Measurements from ENCODE around the gene GPX7. TPM values are rescaled to one million over a fixed set of nuclear protein-coding genes. Genes with fewer than 3 reads are reported as not detected.

GPX7 gene
- total RNA-seq, 5 donors from 2014 or later (not counting 1 experiment from before 2014, with no cell fraction given), result 13.4 to 28.1 (median 22.9) TPM

- Histone ChIP-seq H3K9me3 (no peaks in the 10 kb centered on the region), H3K36me3 (ENCODE audit: control insufficient read depth in 2 of 2, extremely low read depth in 1 of 2, insufficient read depth in 1 of 2, low read length in 1 of 2) (no peaks in the 10 kb centered on the region), H3K4me3 (ENCODE audit: control insufficient read depth in 1 of 2, extremely low read depth in 1 of 2, low read length in 1 of 2) (no peak overlapping the region), H3K27me3 (replicated peaks in 1 of 2; ENCODE audit: control insufficient read depth in 2 of 2, extremely low read depth in 1 of 2, insufficient read depth in 2 of 2, low read length in 1 of 2) (no peaks in the 10 kb centered on the region), H3K4me1 (ENCODE audit: control insufficient read depth in 1 of 2, extremely low read depth in 1 of 2, insufficient read depth in 2 of 2, low read length in 2 of 2) (peaks cover 0 to 4% of the 10 kb centered on the region in 2 experiments), H3K27ac (ENCODE audit: low read length) (no peak overlapping the region)
- CTCF ChIA-PET, result no interaction called here
- Mint-ChIP-seq H3K27ac (no peak overlapping the region), H3K9me3 (no peaks in the 10 kb centered on the region), H3K4me3 (no peak overlapping the region), H3K4me1 (peaks cover 5 to 14% (median 11%) of the 10 kb centered on the region in 3 donors), H3K36me3 (no peaks in the 10 kb centered on the region), H3K27me3 (peaks cover 2 to 4% of the 10 kb centered on the region in 2 donors)
- DNase-seq (no peak), ATAC-seq (replicated peaks in 1 of 4) (no peak)
- WGBS (ENCODE audit: insufficient coverage), result 100% methylated on average over 1 of the region's 10 CpGs
- POLR2A ChIA-PET, result interaction anchor here in 1 of 2 donors (0.8 kb wide), 1 partner anchor 81 kb away, joined by 3 read pairs; no protein-coding TSS in a partner anchor
Observed at GRCh38 chr1:52582116-52582696, 20.0 kb upstream of the GPX7 start.

DNA sequence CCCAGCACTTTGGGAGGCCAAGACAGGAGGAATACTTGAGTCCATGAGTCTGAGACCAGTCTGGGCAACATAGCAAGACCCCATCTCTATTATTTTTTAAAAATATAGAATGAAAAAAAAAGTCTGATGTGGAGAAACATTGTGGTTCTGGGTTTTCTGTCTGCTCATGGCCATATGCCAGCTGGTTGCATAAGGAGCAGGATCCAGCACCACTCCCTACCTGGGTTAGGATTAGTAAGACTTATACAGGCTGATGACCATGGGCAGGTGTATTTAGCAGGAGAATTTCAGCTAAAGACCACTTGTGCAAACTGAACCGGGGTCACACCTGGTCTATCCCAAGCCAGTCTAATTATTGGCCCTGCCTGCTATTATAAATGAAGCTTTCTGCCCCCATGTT, 16.7 kb upstream of the GPX7 start:
- Histone ChIP-seq H3K9me3 (no peaks in the 10 kb centered on the region), H3K27me3 (replicated peaks in 1 of 2; ENCODE audit: control insufficient read depth in 2 of 2, extremely low read depth in 1 of 2, insufficient read depth in 2 of 2, low read length in 1 of 2) (no peaks in the 10 kb centered on the region), H3K36me3 (ENCODE audit: control insufficient read depth in 2 of 2, extremely low read depth in 1 of 2, insufficient read depth in 1 of 2, low read length in 1 of 2) (no peaks in the 10 kb centered on the region), H3K27ac (ENCODE audit: low read length) (no peak overlapping the region), H3K4me3 (ENCODE audit: control insufficient read depth in 1 of 2, extremely low read depth in 1 of 2, low read length in 1 of 2) (no peak overlapping the region), H3K4me1 (ENCODE audit: control insufficient read depth in 1 of 2, extremely low read depth in 1 of 2, insufficient read depth in 2 of 2, low read length in 2 of 2) (no peaks in the 10 kb centered on the region)
- CTCF ChIA-PET, result no interaction called here
- Mint-ChIP-seq H3K4me1 (peaks cover 0 to 2% (median 0%) of the 10 kb centered on the region in 3 donors), H3K27ac (no peak overlapping the region), H3K9me3 (no peaks in the 10 kb centered on the region), H3K27me3 (peaks cover 2 to 4% of the 10 kb centered on the region in 2 donors), H3K4me3 (no peak overlapping the region), H3K36me3 (no peaks in the 10 kb centered on the region)
- ATAC-seq (replicated peaks in 1 of 4) (no peak), DNase-seq (no peak)
- WGBS (ENCODE audit: insufficient coverage), result no CpG with 5 or more reads among the region's 1 CpG
- POLR2A ChIA-PET, result no interaction called here

GRCh38 chr1:52588027-52588426, 14.1 kb upstream of the GPX7 start:
- H3K4me3 ChIP-seq (ENCODE audit: control insufficient read depth in 1 of 2, extremely low read depth in 1 of 2, low read length in 1 of 2), result no peak overlapping the region
- H3K9me3 ChIP-seq, result no peaks in the 10 kb centered on the region
- H3K27me3 Mint-ChIP-seq, result peaks cover 2 to 4% of the 10 kb centered on the region in 2 donors
- H3K27ac ChIP-seq (ENCODE audit: low read length), result no peak overlapping the region
- DNase-seq, result no peak
- ATAC-seq (replicated peaks in 1 of 4), result no peak
- CTCF ChIA-PET, result no interaction called here
- H3K36me3 ChIP-seq (ENCODE audit: control insufficient read depth in 2 of 2, extremely low read depth in 1 of 2, insufficient read depth in 1 of 2, low read length in 1 of 2), result no peaks in the 10 kb centered on the region
- POLR2A ChIA-PET, result no interaction called here
- no peak overlapping the region for H3K27ac Mint-ChIP-seq
- H3K4me1 ChIP-seq (ENCODE audit: control insufficient read depth in 1 of 2, extremely low read depth in 1 of 2, insufficient read depth in 2 of 2, low read length in 2 of 2), result no peaks in the 10 kb centered on the region
- no peaks in the 10 kb centered on the region for H3K9me3 Mint-ChIP-seq
- peaks cover 0 to 10% (median 0%) of the 10 kb centered on the region in 3 donors for H3K4me1 Mint-ChIP-seq
- H3K4me3 Mint-ChIP-seq, result no peak overlapping the region
- H3K36me3 Mint-ChIP-seq, result no peaks in the 10 kb centered on the region
- H3K27me3 ChIP-seq (replicated peaks in 1 of 2; ENCODE audit: control insufficient read depth in 2 of 2, extremely low read depth in 1 of 2, insufficient read depth in 2 of 2, low read length in 1 of 2), result no peaks in the 10 kb centered on the region

GRCh38 chr1:52588535-52588934, 13.6 kb upstream of the GPX7 start:
- Mint-ChIP-seq H3K27me3 (peaks cover 2 to 4% of the 10 kb centered on the region in 2 donors), H3K36me3 (no peaks in the 10 kb centered on the region), H3K27ac (no peak overlapping the region), H3K4me3 (no peak overlapping the region), H3K9me3 (no peaks in the 10 kb centered on the region), H3K4me1 (peaks cover 0 to 10% (median 0%) of the 10 kb centered on the region in 3 donors)
- Histone ChIP-seq H3K4me1 (ENCODE audit: control insufficient read depth in 1 of 2, extremely low read depth in 1 of 2, insufficient read depth in 2 of 2, low read length in 2 of 2) (no peaks in the 10 kb centered on the region), H3K36me3 (ENCODE audit: control insufficient read depth in 2 of 2, extremely low read depth in 1 of 2, insufficient read depth in 1 of 2, low read length in 1 of 2) (no peaks in the 10 kb centered on the region), H3K27ac (ENCODE audit: low read length) (no peak overlapping the region), H3K9me3 (no peaks in the 10 kb centered on the region), H3K27me3 (replicated peaks in 1 of 2; ENCODE audit: control insufficient read depth in 2 of 2, extremely low read depth in 1 of 2, insufficient read depth in 2 of 2, low read length in 1 of 2) (no peaks in the 10 kb centered on the region), H3K4me3 (ENCODE audit: control insufficient read depth in 1 of 2, extremely low read depth in 1 of 2, low read length in 1 of 2) (no peak overlapping the region)
- WGBS (ENCODE audit: insufficient coverage), result no CpG with 5 or more reads among the region's 1 CpG
- CTCF ChIA-PET, result no interaction called here
- POLR2A ChIA-PET, result no interaction called here
- no peak for DNase-seq
- no peak for ATAC-seq (replicated peaks in 1 of 4)

DNA sequence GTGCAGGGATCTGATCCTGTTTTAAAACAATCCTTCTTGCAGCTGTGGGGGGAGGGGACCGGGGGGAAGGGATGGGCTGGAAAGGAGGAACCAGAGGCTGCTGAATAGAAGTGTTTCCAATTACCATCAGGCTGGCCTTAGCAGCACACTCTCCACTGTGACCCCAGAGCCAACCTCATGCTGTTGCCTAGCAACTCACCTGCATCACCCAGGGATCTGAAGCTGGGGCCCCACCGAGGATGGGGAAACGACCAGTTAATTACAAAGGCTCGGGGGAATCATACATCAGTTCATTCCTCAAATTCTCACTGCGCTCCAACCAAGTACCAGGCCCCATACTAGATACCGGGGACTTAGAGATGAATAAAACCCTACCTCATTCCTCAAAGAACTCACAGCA, 11.9 kb upstream of the GPX7 start:
- no peaks in the 10 kb centered on the region for H3K36me3 Mint-ChIP-seq
- ChIA-PET POLR2A (no interaction called here), CTCF (no interaction called here)
- ATAC-seq (replicated peaks in 1 of 4) (no peak), DNase-seq (no peak)
- Histone ChIP-seq H3K4me1 (ENCODE audit: control insufficient read depth in 1 of 2, extremely low read depth in 1 of 2, insufficient read depth in 2 of 2, low read length in 2 of 2) (no peaks in the 10 kb centered on the region), H3K4me3 (ENCODE audit: control insufficient read depth in 1 of 2, extremely low read depth in 1 of 2, low read length in 1 of 2) (no peak overlapping the region), H3K27me3 (replicated peaks in 1 of 2; ENCODE audit: control insufficient read depth in 2 of 2, extremely low read depth in 1 of 2, insufficient read depth in 2 of 2, low read length in 1 of 2) (no peaks in the 10 kb centered on the region), H3K9me3 (no peaks in the 10 kb centered on the region), H3K36me3 (ENCODE audit: control insufficient read depth in 2 of 2, extremely low read depth in 1 of 2, insufficient read depth in 1 of 2, low read length in 1 of 2) (no peaks in the 10 kb centered on the region), H3K27ac (ENCODE audit: low read length) (no peak overlapping the region)
- H3K4me3 Mint-ChIP-seq, result no peak overlapping the region
- H3K9me3 Mint-ChIP-seq, result no peaks in the 10 kb centered on the region
- no peak overlapping the region for H3K27ac Mint-ChIP-seq
- H3K27me3 Mint-ChIP-seq, result no peaks in the 10 kb centered on the region
- H3K4me1 Mint-ChIP-seq, result peaks cover 0 to 10% (median 0%) of the 10 kb centered on the region in 3 donors
- WGBS (ENCODE audit: insufficient coverage), result 65% methylated on average over 4 of the region's 6 CpGs

DNA sequence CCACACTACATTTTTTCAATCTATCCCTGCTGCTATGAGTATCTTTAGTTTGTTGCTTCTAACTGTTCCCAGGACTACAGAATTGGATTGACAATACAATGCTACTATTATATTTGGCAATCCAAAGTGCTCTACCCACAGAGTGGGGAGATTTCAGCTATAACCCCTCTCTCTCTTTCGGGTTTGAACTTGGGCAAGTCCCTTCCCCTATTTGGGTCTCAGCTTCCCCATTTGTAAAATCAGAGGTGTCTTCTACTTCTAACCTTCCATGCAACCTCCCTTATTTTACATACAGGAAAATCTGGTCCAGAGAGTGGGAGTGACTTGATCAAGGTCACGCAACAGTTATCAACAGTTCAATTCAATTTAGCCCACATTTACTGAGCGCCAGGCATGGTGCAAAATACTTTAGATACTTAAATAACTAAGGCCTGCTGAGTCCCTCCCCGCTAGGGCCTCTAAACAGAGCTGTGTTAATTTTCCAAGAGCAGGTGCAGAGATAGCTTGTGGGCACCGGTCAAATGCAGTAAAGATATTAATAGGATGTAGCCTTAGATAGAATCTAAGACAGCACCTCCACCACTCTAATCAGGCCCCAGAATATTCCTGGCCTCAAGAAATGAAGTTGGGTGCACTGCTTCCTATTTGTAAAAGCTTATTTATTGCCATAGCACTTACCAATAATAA, 9.4 kb upstream of the GPX7 start:
- ChIA-PET CTCF (no interaction called here), POLR2A (no interaction called here)
- ATAC-seq (replicated peaks in 1 of 4) (no peak), DNase-seq (no peak)
- no peaks in the 10 kb centered on the region for H3K36me3 Mint-ChIP-seq
- no peaks in the 10 kb centered on the region for H3K27me3 ChIP-seq (replicated peaks in 1 of 2; ENCODE audit: control insufficient read depth in 2 of 2, extremely low read depth in 1 of 2, insufficient read depth in 2 of 2, low read length in 1 of 2)
- no peaks in the 10 kb centered on the region for H3K9me3 ChIP-seq
- no peak overlapping the region for H3K4me3 Mint-ChIP-seq
- H3K4me3 ChIP-seq (ENCODE audit: control insufficient read depth in 1 of 2, extremely low read depth in 1 of 2, low read length in 1 of 2), result no peak overlapping the region
- H3K27ac ChIP-seq (ENCODE audit: low read length), result no peak overlapping the region
- 90% methylated on average over 2 of the region's 5 CpGs for WGBS (ENCODE audit: insufficient coverage)
- no peaks in the 10 kb centered on the region for H3K27me3 Mint-ChIP-seq
- no peaks in the 10 kb centered on the region for H3K36me3 ChIP-seq (ENCODE audit: control insufficient read depth in 2 of 2, extremely low read depth in 1 of 2, insufficient read depth in 1 of 2, low read length in 1 of 2)
- H3K9me3 Mint-ChIP-seq, result no peaks in the 10 kb centered on the region
- no peaks in the 10 kb centered on the region for H3K4me1 ChIP-seq (ENCODE audit: control insufficient read depth in 1 of 2, extremely low read depth in 1 of 2, insufficient read depth in 2 of 2, low read length in 2 of 2)
- no peak overlapping the region for H3K27ac Mint-ChIP-seq
- peaks cover 0 to 10% (median 0%) of the 10 kb centered on the region in 3 donors for H3K4me1 Mint-ChIP-seq
